DOHH2 (cell line): ENCODE data around the gene SETX.

Experiments
- EZH2phosphoT487 ChIP-seq: fragments of 200-600 bp; sonication (generic); IDR thresholded peaks from 2 replicates; pipeline ENCODE4 v1.6.1; 2017; ENCODE audit warnings: borderline replicate concordance, mild to moderate bottlenecking, antibody characterized with exemption, low read length, moderate library complexity, mixed read lengths
- TF ChIP-seq, protein P1 (sequence below): fragments of 200-600 bp; sonication (generic); IDR thresholded peaks from one replicate; pipeline ENCODE4 v1.5.1; 2014; ENCODE audit warnings: antibody characterized with exemption, mild to moderate bottlenecking, low read depth, low read length; ENCODE audit not compliant: poor library complexity, severe bottlenecking

DNA sequence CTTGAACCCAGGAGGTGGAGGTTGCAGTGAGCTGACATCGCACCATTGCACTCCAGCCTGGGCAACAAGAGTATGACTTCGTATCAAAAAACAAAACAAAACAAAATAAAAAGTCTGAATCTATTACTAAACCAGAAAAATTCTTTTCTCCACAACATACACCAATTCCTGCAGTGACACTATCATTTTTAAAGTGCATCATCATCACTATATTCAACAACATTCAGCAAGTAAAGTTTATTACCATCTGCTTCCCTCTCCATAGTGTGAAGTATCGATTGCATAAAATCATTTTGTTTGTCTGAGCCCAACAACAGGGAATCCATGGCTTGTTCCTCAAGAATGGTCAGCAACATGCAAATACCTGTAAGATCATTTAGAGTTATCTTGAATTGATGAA lies 20.4 kb downstream of the SETX start:
- TF ChIP-seq, protein P1, sequence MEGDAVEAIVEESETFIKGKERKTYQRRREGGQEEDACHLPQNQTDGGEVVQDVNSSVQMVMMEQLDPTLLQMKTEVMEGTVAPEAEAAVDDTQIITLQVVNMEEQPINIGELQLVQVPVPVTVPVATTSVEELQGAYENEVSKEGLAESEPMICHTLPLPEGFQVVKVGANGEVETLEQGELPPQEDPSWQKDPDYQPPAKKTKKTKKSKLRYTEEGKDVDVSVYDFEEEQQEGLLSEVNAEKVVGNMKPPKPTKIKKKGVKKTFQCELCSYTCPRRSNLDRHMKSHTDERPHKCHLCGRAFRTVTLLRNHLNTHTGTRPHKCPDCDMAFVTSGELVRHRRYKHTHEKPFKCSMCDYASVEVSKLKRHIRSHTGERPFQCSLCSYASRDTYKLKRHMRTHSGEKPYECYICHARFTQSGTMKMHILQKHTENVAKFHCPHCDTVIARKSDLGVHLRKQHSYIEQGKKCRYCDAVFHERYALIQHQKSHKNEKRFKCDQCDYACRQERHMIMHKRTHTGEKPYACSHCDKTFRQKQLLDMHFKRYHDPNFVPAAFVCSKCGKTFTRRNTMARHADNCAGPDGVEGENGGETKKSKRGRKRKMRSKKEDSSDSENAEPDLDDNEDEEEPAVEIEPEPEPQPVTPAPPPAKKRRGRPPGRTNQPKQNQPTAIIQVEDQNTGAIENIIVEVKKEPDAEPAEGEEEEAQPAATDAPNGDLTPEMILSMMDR: no peak
- no peak for TF ChIP-seq EZH2phosphoT487
